HEK293 (cell line): ENCODE results near the gene ANGEL2.

ENCODE experiments used
- CTCF ChIA-PET: fragments of 350-600 bp; formaldehyde crosslinking; extraction: SDS; loops from one replicate; lab custom pipeline; 2021; ENCODE audit warnings: antibody characterized with exemption; lab: Yijun Ruan, JAX
- POLR2A ChIA-PET: fragments of 300-600 bp; formaldehyde crosslinking; extraction: SDS; loops from one replicate; lab custom pipeline; 2020; ENCODE audit warnings: antibody characterized with exemption, inconsistent platforms; lab: Yijun Ruan, JAX
- H3K27ac ChIP-seq: fragments of 200-500 bp; sonication (Bioruptor generic); 2 replicates; pipeline ENCODE4 v1.5.1; 2014; ENCODE audit warnings: low read depth, low read length, control low read depth, inconsistent platforms; ENCODE audit errors: extremely low read depth
- H3K36me3 ChIP-seq, 2 experiments: fragments of 200-500 bp in 1 of 2; sonication (Bioruptor generic) in 1 of 2; 1 replicate in 1 of 2; 2 replicates in 1 of 2; pipeline ENCODE4 v1.5.1; 2014 to 2017; ENCODE audit warnings: inconsistent platforms in 2 of 2, low read length in 2 of 2; ENCODE audit not compliant: control insufficient read depth in 2 of 2, insufficient read depth in 1 of 2
- H3K4me1 ChIP-seq: fragments of 200-500 bp; sonication (Bioruptor generic); 2 replicates; pipeline ENCODE4 v1.5.1; 2014; ENCODE audit warnings: mild to moderate bottlenecking, low read length, inconsistent platforms; ENCODE audit not compliant: control insufficient read depth, insufficient read depth
- H3K4me3 ChIP-seq: 2 replicates; pipeline ENCODE4 v1.5.1; 2011; ENCODE audit warnings: low read depth, mild to moderate bottlenecking, control low read depth, low read length, moderate library complexity
- H3K9me3 ChIP-seq: fragments of 200-500 bp; sonication (Bioruptor generic); 2 replicates; pipeline ENCODE4 v1.5.1; 2014; ENCODE audit warnings: low read depth, low read length, inconsistent platforms; ENCODE audit not compliant: control insufficient read depth, insufficient read depth
- EGR2 ChIP-seq: fragments of 450-650 bp; formaldehyde crosslinking; IDR thresholded peaks from 2 replicates; pipeline ENCODE4 v1.5.1; 2016; ENCODE audit warnings: low read depth, missing biosample characterization, missing genetic modification characterization
- GLI2 ChIP-seq: fragments of 450-650 bp; formaldehyde crosslinking; IDR thresholded peaks from 2 replicates; pipeline ENCODE4; 2017; ENCODE audit warnings: missing biosample characterization, missing genetic modification characterization, low read depth, borderline replicate concordance
- HOXD13 ChIP-seq: sonication (generic); formaldehyde crosslinking; IDR thresholded peaks from 2 replicates; pipeline ENCODE4 v1.8.0; 2022; ENCODE audit warnings: missing genetic modification reagents, borderline replicate concordance
- KLF1 ChIP-seq: fragments of 450-650 bp; formaldehyde crosslinking; IDR thresholded peaks from 2 replicates; pipeline ENCODE4 v1.5.1; 2016; ENCODE audit warnings: missing biosample characterization, missing genetic modification characterization
- KLF7 ChIP-seq: fragments of 450-650 bp; formaldehyde crosslinking; IDR thresholded peaks from 2 replicates; pipeline ENCODE4 v1.5.1; 2016; ENCODE audit warnings: missing biosample characterization, missing genetic modification characterization, borderline replicate concordance
- SETDB1 ChIP-seq: IDR thresholded peaks from one replicate; pipeline ENCODE4 v1.6.1; 2017; ENCODE audit warnings: mild to moderate bottlenecking, low read length, moderate library complexity, mixed read lengths; ENCODE audit not compliant: insufficient read length
- ZBTB1 ChIP-seq: fragments of 450-650 bp; formaldehyde crosslinking; IDR thresholded peaks from 2 replicates; pipeline ENCODE4 v1.5.1; 2016; ENCODE audit warnings: missing biosample characterization, missing genetic modification characterization
- ZBTB11 ChIP-seq: fragments of 450-650 bp; formaldehyde crosslinking; conservative IDR thresholded peaks from 2 replicates; pipeline ENCODE4 v1.5.1; 2016; ENCODE audit warnings: low read depth, missing biosample characterization, missing genetic modification characterization
- ZBTB21 ChIP-seq: fragments of 450-650 bp; formaldehyde crosslinking; IDR thresholded peaks from 2 replicates; pipeline ENCODE4 v1.5.1; 2017; ENCODE audit warnings: missing biosample characterization, missing genetic modification characterization
- ZNF132 ChIP-seq: fragments of 450-650 bp; formaldehyde crosslinking; IDR thresholded peaks from 2 replicates; pipeline ENCODE4 v1.5.1; 2017; ENCODE audit warnings: missing biosample characterization, missing genetic modification characterization, borderline replicate concordance
- ZNF155 ChIP-seq: fragments of 450-650 bp; formaldehyde crosslinking; IDR thresholded peaks from 2 replicates; pipeline ENCODE4 v1.5.1; 2016; ENCODE audit warnings: missing biosample characterization, missing genetic modification characterization
- ZNF16 ChIP-seq: fragments of 450-650 bp; formaldehyde crosslinking; IDR thresholded peaks from 2 replicates; pipeline ENCODE4 v1.5.1; 2016; ENCODE audit warnings: low read depth, missing biosample characterization, missing genetic modification characterization
- ZNF23 ChIP-seq: fragments of 450-650 bp; formaldehyde crosslinking; IDR thresholded peaks from 2 replicates; pipeline ENCODE4 v1.5.1; 2016; ENCODE audit warnings: missing biosample characterization, missing genetic modification characterization, borderline replicate concordance
- ZNF280C ChIP-seq: fragments of 450-650 bp; formaldehyde crosslinking; IDR thresholded peaks from 2 replicates; pipeline ENCODE4 v1.5.1; 2016; ENCODE audit warnings: missing biosample characterization, missing genetic modification characterization
- ZNF416 ChIP-seq: fragments of 450-650 bp; formaldehyde crosslinking; IDR thresholded peaks from 2 replicates; pipeline ENCODE4 v1.5.1; 2016; ENCODE audit warnings: missing biosample characterization, missing genetic modification characterization
- ZNF423 ChIP-seq: fragments of 450-650 bp; formaldehyde crosslinking; IDR thresholded peaks from 2 replicates; pipeline ENCODE4 v1.5.1; 2016; ENCODE audit warnings: missing biosample characterization, missing genetic modification characterization
- ZNF426 ChIP-seq: fragments of 450-650 bp; formaldehyde crosslinking; IDR thresholded peaks from 2 replicates; pipeline ENCODE4 v1.5.1; 2017; ENCODE audit warnings: missing biosample characterization, missing genetic modification characterization, mild to moderate bottlenecking, inconsistent platforms, moderate library complexity
- ZNF488 ChIP-seq: fragments of 450-650 bp; formaldehyde crosslinking; IDR thresholded peaks from 2 replicates; pipeline ENCODE4 v1.5.1; 2016; ENCODE audit warnings: missing biosample characterization, missing genetic modification characterization
- ZNF501 ChIP-seq: fragments of 450-650 bp; formaldehyde crosslinking; IDR thresholded peaks from 2 replicates; pipeline ENCODE4 v1.5.1; 2016; ENCODE audit warnings: missing biosample characterization, missing genetic modification characterization
- ZNF510 ChIP-seq: fragments of 450-650 bp; formaldehyde crosslinking; IDR thresholded peaks from 2 replicates; pipeline ENCODE4 v1.5.1; 2018; ENCODE audit warnings: mild to moderate bottlenecking, missing genetic modification characterization, missing biosample characterization; ENCODE audit not compliant: insufficient replicate concordance
- ZNF513 ChIP-seq: fragments of 450-650 bp; IDR thresholded peaks from 2 replicates; pipeline ENCODE4 v1.5.1; 2018; ENCODE audit warnings: missing biosample characterization, missing genetic modification characterization
- ZNF514 ChIP-seq: fragments of 450-650 bp; formaldehyde crosslinking; IDR thresholded peaks from 2 replicates; pipeline ENCODE4 v1.5.1; 2016; ENCODE audit warnings: missing biosample characterization, missing genetic modification characterization
- ZNF530 ChIP-seq: fragments of 450-650 bp; formaldehyde crosslinking; IDR thresholded peaks from 2 replicates; pipeline ENCODE4 v1.5.1; 2016; ENCODE audit warnings: low read depth, missing biosample characterization, missing genetic modification characterization
- ZNF623 ChIP-seq: fragments of 450-650 bp; formaldehyde crosslinking; IDR thresholded peaks from 2 replicates; pipeline ENCODE4 v1.5.1; 2016; ENCODE audit warnings: missing biosample characterization, missing genetic modification characterization
- ZNF654 ChIP-seq: fragments of 450-650 bp; formaldehyde crosslinking; IDR thresholded peaks from 2 replicates; pipeline ENCODE4 v1.5.1; 2016; ENCODE audit warnings: low read depth, missing biosample characterization, missing genetic modification characterization
- ZNF677 ChIP-seq: fragments of 450-650 bp; IDR thresholded peaks from 2 replicates; pipeline ENCODE4 v1.5.0; 2018; ENCODE audit warnings: missing biosample characterization, mild to moderate bottlenecking, missing genetic modification characterization, moderate library complexity
- ZSCAN30 ChIP-seq: fragments of 450-650 bp; IDR thresholded peaks from 2 replicates; pipeline ENCODE4 v1.5.1; 2018; ENCODE audit warnings: missing biosample characterization, mild to moderate bottlenecking, missing genetic modification characterization, moderate library complexity

ANGEL2 gene

GRCh38 chr1:213020016-213020415 is 4.3 kb upstream of the ANGEL2 start:
- POLR2A ChIA-PET, result no interaction called here
- CTCF ChIA-PET, result no interaction called here

GRCh38 chr1:213019450-213019849 is 3.8 kb upstream of the ANGEL2 start:
- no peak overlapping the region for H3K27ac ChIP-seq
- ChIA-PET CTCF (no interaction called here), POLR2A (no interaction called here)
- H3K9me3 ChIP-seq, result no peaks in the 10 kb centered on the region
- no peak overlapping the region for H3K4me3 ChIP-seq
- H3K4me1 ChIP-seq, result no peaks in the 10 kb centered on the region
- H3K36me3 ChIP-seq, result no peaks in the 10 kb centered on the region
- TF ChIP-seq ZNF530 (tag by site-specific recombination) (no peak), ZNF510 (tag by site-specific recombination) (no peak), ZBTB1 (tag by site-specific recombination) (no peak), ZNF623 (no peak), ZSCAN30 (tag by site-specific recombination) (no peak), HOXD13 (CRISPR knock-in tag) (no peak), ZNF155 (tag by site-specific recombination) (no peak), ZNF501 (tag by site-specific recombination) (no peak), ZNF488 (tag by site-specific recombination) (no peak), ZNF23 (tag by site-specific recombination) (no peak), KLF1 (tag by site-specific recombination) (no peak), ZNF426 (tag by site-specific recombination) (no peak), ZNF677 (tag by site-specific recombination) (no peak), ZNF16 (no peak)

More at GRCh38 chr1:213020016-213020415, 4.3 kb upstream of the ANGEL2 start:
- Histone ChIP-seq H3K4me1 (no peaks in the 10 kb centered on the region), H3K27ac (no peak overlapping the region), H3K9me3 (no peaks in the 10 kb centered on the region), H3K4me3 (no peak overlapping the region), H3K36me3 (no peaks in the 10 kb centered on the region)
- TF ChIP-seq ZNF426 (tag by site-specific recombination) (no peak), ZNF280C (tag by site-specific recombination) (no peak), ZNF423 (no peak), SETDB1 (no peak), ZNF514 (tag by site-specific recombination) (no peak), EGR2 (tag by site-specific recombination) (no peak), ZBTB11 (tag by site-specific recombination) (no peak), KLF7 (tag by site-specific recombination) (no peak), ZNF416 (no peak), ZBTB21 (tag by site-specific recombination) (no peak), ZNF132 (tag by site-specific recombination) (no peak), ZNF513 (tag by site-specific recombination) (no peak), GLI2 (tag by site-specific recombination) (no peak), ZNF654 (tag by site-specific recombination) (no peak)
